NCI-H510A treated with DMSO at 0.1 percent for 48 hours (cell line): ENCODE data around the gene P2RY11.

Source experiments
- DNase-seq: peaks from one replicate; lab custom pipeline; 2025; lab: John Stamatoyannopoulos, UW

P2RY11 gene

GRCh38 chr19:10111405-10111811 is at the start of gene P2RY11:
Gene P2RY11 (plus strand): TSS chr19:10111693. CDS start chr19:10111722, 29 bp downstream.
- no peak for DNase-seq

GRCh38 chr19:10061717-10062310 is 49.7 kb upstream of the P2RY11 start:
- no peak for DNase-seq

- DNase-seq = no peak
These were observed 43.3 kb upstream of the P2RY11 start for GRCh38 chr19:10068205-10068604.

- no peak for DNase-seq
These were observed 42.4 kb upstream of the P2RY11 start for GRCh38 chr19:10069046-10069445.

GRCh38 chr19:10070730-10071446 is 40.6 kb upstream of the P2RY11 start:
- DNase-seq = no peak

GRCh38 chr19:10074153-10074552 is 37.3 kb upstream of the P2RY11 start:
- no peak for DNase-seq

GRCh38 chr19:10076535-10076934 is 35.0 kb upstream of the P2RY11 start:
- no peak for DNase-seq

GRCh38 chr19:10078329-10078728 is 33.2 kb upstream of the P2RY11 start:
- no peak for DNase-seq

GRCh38 chr19:10079031-10079453 is 32.5 kb upstream of the P2RY11 start:
- no peak for DNase-seq

- DNase-seq = no peak
These were observed 27.6 kb upstream of the P2RY11 start for GRCh38 chr19:10083911-10084310.

GRCh38 chr19:10084803-10085202 is 26.7 kb upstream of the P2RY11 start:
- DNase-seq = no peak

- no peak for DNase-seq
These were observed 25.6 kb upstream of the P2RY11 start, which contains the start of gene SHFL for GRCh38 chr19:10085641-10086590. Gene SHFL (plus strand): TSS chr19:10086317. CDS start chr19:10086428, 111 bp downstream.

- no peak for DNase-seq
These were observed 24.8 kb upstream of the P2RY11 start for GRCh38 chr19:10086591-10087192.

- DNase-seq = no peak
These were observed 24.0 kb upstream of the P2RY11 start for GRCh38 chr19:10087296-10088061.

- no peak for DNase-seq
These were observed 22.4 kb upstream of the P2RY11 start for GRCh38 chr19:10088949-10089554.

GRCh38 chr19:10089801-10090375 is 21.6 kb upstream of the P2RY11 start:
- DNase-seq = no peak

GRCh38 chr19:10091370-10091687 is 20.2 kb upstream of the P2RY11 start:
- no peak for DNase-seq

- no peak for DNase-seq
These were observed 19.4 kb upstream of the P2RY11 start for GRCh38 chr19:10091895-10092641.

GRCh38 chr19:10092648-10093294 is 18.7 kb upstream of the P2RY11 start:
- DNase-seq = no peak
